K562 (cell line): ENCODE results near the gene DCAF8. TPM values are rescaled to one million over a fixed set of nuclear protein-coding genes. Genes with fewer than 3 reads are reported as not detected.

Source experiments
- ATAC-seq: fragments of 200-7000 bp; cut with Tn5 transposase; 3 replicates; pipeline ENCODE4 v1.9.1; 2020; ENCODE audit warnings: moderate library complexity
- BruUV-seq: library from RNA; stranded (reverse); fragments of 400-500 nt; replicated peaks from 2 replicates; lab custom pipeline; 2021; lab: Mats Ljungman, UMichigan
- CTCF ChIA-PET: fragments of 300-600 bp; formaldehyde crosslinking; extraction: SDS; loops from one replicate; lab custom pipeline; 2021; ENCODE audit warnings: low intra/inter-chr PET ratio; lab: Yijun Ruan, JAX
- POLR2A ChIA-PET: fragments of 300-600, 350-650 bp; sonication (Branson Sonifier 250); formaldehyde crosslinking; extraction: SDS; loops from one replicate; lab custom pipeline; 2021; ENCODE audit warnings: antibody characterized with exemption, inconsistent platforms; lab: Yijun Ruan, JAX
- DNase-seq, 4 experiments: peaks; one replicate each; pipeline versions ENCODE4 v3.0.0 to v3.0.0-alpha.2; 2011 to 2018; ENCODE audit warnings: low spot score in 3 of 4, mixed read lengths in 3 of 4; ENCODE audit errors: extremely low read depth in 1 of 4
- FAIRE-seq: peaks from 2 replicates; lab custom pipeline; 2011; peaks lifted over from hg19 to GRCh38; lab: Jason Lieb, UNC
- H2AFZ ChIP-seq: 2 replicates; pipeline ENCODE4 v1.6.0; 2011; ENCODE audit warnings: low read depth, low read length, control low read depth, inconsistent platforms
- H3K27ac ChIP-seq: fragments of 200-600 bp; 3 replicates; pipeline ENCODE4 v1.8.0; 2011; ENCODE audit warnings: low read depth, mild to moderate bottlenecking, control low read depth, inconsistent platforms, low read length, moderate library complexity, mixed read lengths; ENCODE audit errors: extremely low read depth
- H3K27me3 ChIP-seq, 2 experiments: fragments of 300-600 bp in 1 of 2; 2 replicates in 1 of 2; 3 replicates in 1 of 2; pipeline versions ENCODE4 v1.6.0 to v1.8.0; 2011; ENCODE audit warnings: inconsistent platforms in 2 of 2, low read length in 2 of 2, mild to moderate bottlenecking in 1 of 2, mixed read lengths in 1 of 2, moderate library complexity in 1 of 2; ENCODE audit not compliant: control insufficient read depth in 2 of 2, insufficient read depth in 2 of 2
- H3K36me3 ChIP-seq: fragments of 300-600 bp; 3 replicates; pipeline ENCODE4 v1.8.0; 2011; ENCODE audit warnings: mild to moderate bottlenecking, low read length, inconsistent platforms; ENCODE audit not compliant: control insufficient read depth, insufficient read depth
- H3K4me1 ChIP-seq, 2 experiments: fragments of 200-600 bp in 1 of 2; replicated peaks in 1 of 2; 2 replicates in 1 of 2; 3 replicates in 1 of 2; pipeline versions ENCODE4 v1.5.1 to v1.8.0; 2011; ENCODE audit warnings: inconsistent platforms in 2 of 2, low read length in 2 of 2, mild to moderate bottlenecking in 1 of 2, mixed read lengths in 1 of 2, moderate library complexity in 1 of 2; ENCODE audit not compliant: control insufficient read depth in 2 of 2, insufficient read depth in 2 of 2
- H3K4me2 ChIP-seq: 2 replicates; pipeline ENCODE4 v1.6.1; 2011; ENCODE audit warnings: low read length, control low read depth, inconsistent platforms, mixed read lengths; ENCODE audit not compliant: insufficient read depth
- H3K4me3 ChIP-seq: fragments of 200-600 bp; sonication (generic), shearing (Covaris generic); 2 replicates; pipeline ENCODE4 v1.5.1; 2016; ENCODE audit warnings: control low read depth, inconsistent platforms
- H3K79me2 ChIP-seq: fragments of 200-600 bp; 3 replicates; pipeline ENCODE4 v1.8.0; 2011; ENCODE audit warnings: low read length, inconsistent platforms; ENCODE audit not compliant: control insufficient read depth, insufficient read depth
- H3K9ac ChIP-seq, 2 experiments: 2 replicates each; pipeline versions ENCODE4 v1.6.0 to v1.6.1; 2011; ENCODE audit warnings: low read depth in 2 of 2, low read length in 2 of 2, control low read depth in 1 of 2, inconsistent platforms in 1 of 2, mild to moderate bottlenecking in 1 of 2, mixed read lengths in 1 of 2; ENCODE audit not compliant: insufficient read depth in 1 of 2
- H3K9me1 ChIP-seq: one replicate; pipeline ENCODE4 v1.6.0; 2011; ENCODE audit warnings: inconsistent platforms, mild to moderate bottlenecking, low read length, moderate library complexity; ENCODE audit not compliant: control insufficient read depth, insufficient read depth
- H3K9me3 ChIP-seq: replicated peaks from 2 replicates; pipeline ENCODE4 v1.5.1; 2011; ENCODE audit warnings: low read depth, low read length, inconsistent platforms; ENCODE audit not compliant: control insufficient read depth, insufficient read depth
- H4K20me1 ChIP-seq: replicated peaks from 2 replicates; pipeline ENCODE4 v1.6.1; 2011; ENCODE audit warnings: low read length, inconsistent platforms, mixed read lengths; ENCODE audit not compliant: control insufficient read depth, insufficient read depth
- CBX3 ChIP-seq, 2 experiments: IDR thresholded peaks; 1 replicate in 1 of 2; 2 replicates in 1 of 2; pipeline ENCODE4 v1.6.1; 2012; ENCODE audit warnings: inconsistent platforms in 2 of 2, low read length in 2 of 2, borderline replicate concordance in 1 of 2, control low read depth in 1 of 2
- E2F5 ChIP-seq: sonication (generic); formaldehyde crosslinking; IDR thresholded peaks from 2 replicates; pipeline ENCODE4 v1.8.0; 2022; ENCODE audit warnings: mild to moderate bottlenecking, missing genetic modification reagents
- ESRRB ChIP-seq: fragments of 250-450 bp; sonication (Bioruptor Pico); IDR thresholded peaks from 2 replicates; pipeline ENCODE4 v1.5.0; 2020; ENCODE audit warnings: mild to moderate bottlenecking, moderate library complexity, borderline replicate concordance
- FOXP1 ChIP-seq: sonication (generic); formaldehyde crosslinking; IDR thresholded peaks from 2 replicates; pipeline ENCODE4 v1.8.0; 2022; ENCODE audit warnings: mild to moderate bottlenecking, missing genetic modification reagents
- IRF2 ChIP-seq: sonication (generic); formaldehyde crosslinking; IDR thresholded peaks from 2 replicates; pipeline ENCODE4 v1.8.1; 2022; ENCODE audit warnings: mild to moderate bottlenecking, missing genetic modification reagents
- KDM1A ChIP-seq, 2 experiments: fragments of 450-650 bp; IDR thresholded peaks; 2 replicates each; pipeline ENCODE4 v1.6.1; 2016; ENCODE audit warnings: mild to moderate bottlenecking in 2 of 2
- MBD2 ChIP-seq: sonication (generic); IDR thresholded peaks from 2 replicates; pipeline ENCODE4 v1.6.1; 2016; ENCODE audit warnings: low read depth, borderline replicate concordance
- MLLT1 ChIP-seq, 2 experiments: fragments of 450-650 bp; IDR thresholded peaks; 2 replicates each; pipeline ENCODE4 v1.6.1; 2016
- NR2C2 ChIP-seq, 2 experiments: fragments of 200-800 bp in 1 of 2; sonication (Bioruptor generic) in 1 of 2; sonication (generic) in 1 of 2; formaldehyde crosslinking in 1 of 2; IDR thresholded peaks; 2 replicates each; pipeline versions ENCODE4 v1.6.1 to v1.8.0; 2016 to 2022; ENCODE audit warnings: mild to moderate bottlenecking in 1 of 2, missing compliant biosample characterization in 1 of 2, missing genetic modification characterization in 1 of 2, missing genetic modification reagents in 1 of 2
- SP2 ChIP-seq: IDR thresholded peaks from 2 replicates; pipeline ENCODE4 v1.6.1; 2011; ENCODE audit warnings: mild to moderate bottlenecking, low read depth, low read length, moderate library complexity; ENCODE audit not compliant: poor library complexity, severe bottlenecking; ENCODE audit errors: extremely low read depth
- TOE1 ChIP-seq, 2 experiments: fragments of 450-650 bp in 1 of 2; sonication (generic) in 1 of 2; formaldehyde crosslinking in 1 of 2; IDR thresholded peaks; 2 replicates each; pipeline versions ENCODE4 v1.7.1 to v1.8.0; 2016 to 2022; ENCODE audit warnings: borderline replicate concordance in 2 of 2, mild to moderate bottlenecking in 2 of 2, antibody characterized with exemption in 1 of 2, inconsistent platforms in 1 of 2, low read depth in 1 of 2, missing genetic modification reagents in 1 of 2, moderate library complexity in 1 of 2
- ZBTB7A ChIP-seq: IDR thresholded peaks from 2 replicates; pipeline ENCODE4 v1.6.1; 2011; ENCODE audit warnings: low read depth, mild to moderate bottlenecking, low read length, moderate library complexity, borderline replicate concordance; ENCODE audit not compliant: control insufficient read depth
- ZBTB8A ChIP-seq: fragments of 450-650 bp; IDR thresholded peaks from 2 replicates; pipeline ENCODE4 v1.6.1; 2018; ENCODE audit warnings: mild to moderate bottlenecking, moderate library complexity; ENCODE audit not compliant: partially characterized antibody
- ZNF253 ChIP-seq: fragments of 250-450 bp; sonication (Bioruptor Pico); conservative IDR thresholded peaks from 2 replicates; pipeline ENCODE4 v1.6.1; 2021; ENCODE audit warnings: mild to moderate bottlenecking
- ZNF311 ChIP-seq: fragments of 250-450 bp; sonication (Bioruptor Pico); IDR thresholded peaks from 2 replicates; pipeline ENCODE4 v1.4.0; 2020; ENCODE audit warnings: mild to moderate bottlenecking, moderate library complexity
- ZNF41 ChIP-seq: fragments of 250-450 bp; sonication (Bioruptor Pico); conservative IDR thresholded peaks from 2 replicates; pipeline ENCODE4 v1.4.0; 2020; ENCODE audit warnings: mild to moderate bottlenecking
- ZNF507 ChIP-seq: conservative IDR thresholded peaks from 2 replicates; pipeline ENCODE4 v1.6.1; 2017; ENCODE audit warnings: missing genetic modification characterization, missing compliant biosample characterization
- ZSCAN32 ChIP-seq: fragments of 450-650 bp; formaldehyde crosslinking; IDR thresholded peaks from 2 replicates; pipeline ENCODE4 v1.4.0; 2020; ENCODE audit warnings: mild to moderate bottlenecking, moderate library complexity
- WGBS: fragments of 100-300 bp; shearing (Covaris generic); methylation state at CpG from one replicate; pipeline ENCODE4 v1.1.6; 2016; ENCODE audit warnings: low coverage, mixed read lengths; ENCODE audit not compliant: insufficient coverage; ENCODE audit errors: missing lambda C conversion rate; 5-methylcytosine and 5-hydroxymethylcytosine counted together
- in situ Hi-C: fragments of 300-500 bp; cut with MboI; formaldehyde crosslinking; loops from 4 replicates; pipeline ENCODE4 v1.15.0; 2018; ENCODE audit warnings: inconsistent platforms, mixed read lengths
- intact Hi-C: fragments of 100-400 bp; cut with micrococcal nuclease; formaldehyde crosslinking; loops from 2 replicates; pipeline ENCODE4 v1.14.2; 2022
- polyA plus RNA-seq, 8 experiments: library from polyadenylated mRNA; depleted of rRNA in 4 of 8; stranded (reverse) in 5 of 8; unstranded in 3 of 8; fragments of >200 nt; fragmentation: Nextera tagmentation in 2 of 8; fragmentation: Illumina TruSeq in 1 of 8; extraction: Ambion mirVana in 2 of 8; extraction: Trizol in 1 of 8; gene quantifications; 2 replicates each; pipeline versions ENCODE4 v1.2.1 to v1.2.3, GENCODE V29; 2011 to 2014; ENCODE audit warnings: inconsistent platforms in 1 of 8, missing spikeins in 1 of 8
- total RNA-seq, 7 experiments: library from RNA; depleted of rRNA in 6 of 7; stranded (reverse); fragments of >200 nt in 6 of 7; fragmentation: Illumina TruSeq in 2 of 7; extraction: Trizol in 2 of 7; gene quantifications; 2 replicates each; pipeline versions ENCODE4 v1.2.1 to v1.2.3, GENCODE V29; 2011 to 2021; ENCODE audit warnings: low replicate concordance in 1 of 7

Gene DCAF8
- total and polyA plus RNA-seq, 9 of the 15 experiments (the other 6 are each of a cell fraction or from before 2014, with no cell fraction given) = 11.6 to 149 (median 81.3) TPM

DNA sequence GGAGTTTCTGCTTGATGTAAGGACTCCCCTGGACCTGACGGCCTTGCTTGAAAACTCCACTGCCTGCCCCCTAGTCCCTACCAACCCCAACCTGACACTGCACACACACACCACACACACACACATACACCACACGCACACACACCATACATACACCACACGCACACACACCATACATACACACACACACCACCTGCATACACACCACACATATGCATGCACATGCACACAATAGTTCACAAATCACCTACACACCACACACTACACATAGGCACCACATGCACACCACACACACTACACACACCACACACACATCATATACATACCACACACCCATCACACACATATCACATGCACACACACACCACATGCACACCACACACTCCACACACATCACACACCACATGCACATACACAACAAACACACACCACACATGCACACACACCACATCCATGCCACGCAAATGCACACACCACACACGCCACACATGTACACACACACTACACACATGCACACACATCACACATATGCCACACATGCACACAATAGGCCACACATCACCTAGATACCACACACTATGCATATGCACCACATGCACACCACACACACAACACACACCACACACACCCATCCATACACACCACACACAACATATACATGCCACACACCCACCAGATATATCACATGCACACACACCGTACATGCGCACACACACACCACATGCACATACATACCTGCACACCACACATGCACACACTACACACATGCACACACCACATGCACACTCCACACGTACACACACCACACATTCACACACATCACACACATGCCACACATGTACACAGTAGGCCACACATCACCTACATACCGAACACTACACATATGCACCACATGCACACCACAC is 68.3 kb downstream of the DCAF8 start:
- no peak overlapping the region for H3K4me3 ChIP-seq
- no peak for TF ChIP-seq ZBTB7A
- 0 out of 2 replicates have a peak, but pooled peaks have one; percentile 11 for TF ChIP-seq NR2C2 (CRISPR knock-in tag; IDR thresholded peaks at IDR 0.05)
- no peak for TF ChIP-seq NR2C2 (tag; IDR thresholded peaks at IDR 0.05)
- 0 out of 2 replicates have a peak, but pooled peaks have one; percentile 25 for TF ChIP-seq E2F5 (CRISPR knock-in tag)
- no peak for TF ChIP-seq MLLT1 (IDR thresholded peaks at IDR 0.05)
- no peak for TF ChIP-seq ZNF41 (CRISPR knock-in tag)
- TF ChIP-seq MBD2 = no peak
- no peak for TF ChIP-seq ESRRB (CRISPR knock-in tag)
- peak in 1 of 2 experiments; percentile 52; a peak in 1 of 4 replicates for TF ChIP-seq KDM1A (IDR thresholded peaks at IDR 0.05)
- no peak for TF ChIP-seq ZNF311
- peak; percentile 12; the same call in 1 of the 2 replicates for TF ChIP-seq IRF2 (CRISPR knock-in tag)
- TF ChIP-seq ZNF253 (CRISPR knock-in tag) = no peak
- no peak for TF ChIP-seq SP2
- TF ChIP-seq CBX3 (IDR thresholded peaks at IDR 0.05; ENCODE audit: borderline replicate concordance in 1 of 2, low read length in 2 of 2) = no peak
- no peak for TF ChIP-seq ZNF507
- no peak for TF ChIP-seq ZBTB8A
- TF ChIP-seq FOXP1 (CRISPR knock-in tag) = no peak
- no peak for TF ChIP-seq TOE1 (IDR thresholded peaks at IDR 0.05; ENCODE audit: borderline replicate concordance)
- TF ChIP-seq TOE1 (CRISPR knock-in tag; IDR thresholded peaks at IDR 0.05; ENCODE audit: borderline replicate concordance, low read depth) = peak; percentile 71; the same call in 1 of the 2 replicates
- TF ChIP-seq ZSCAN32 = no peak

More for the DNA sequence above, 68.3 kb downstream of the DCAF8 start:
- Histone ChIP-seq H3K27me3 (peaks cover 16 to 37% of the 10 kb centered on the region in 2 experiments; a peak in 3 of 5 replicates), H3K9ac (peak overlapping the region in 1 of 2 experiments; percentile 83; a peak in 1 of 4 replicates), H4K20me1 (no peaks in the 10 kb centered on the region), H3K9me3 (no peaks in the 10 kb centered on the region), H3K79me2 (no peaks in the 10 kb centered on the region), H3K4me2 (no peak overlapping the region; the same call in 1 of the 2 replicates), H2AFZ (peak overlapping the region; percentile 83), H3K4me1 (peaks cover 4 to 10% of the 10 kb centered on the region in 2 experiments), H3K27ac (no peak overlapping the region), H3K9me1 (no peaks in the 10 kb centered on the region), H3K36me3 (no peaks in the 10 kb centered on the region; the same call in 2 of the 3 replicates)
- in situ Hi-C loops = no loop called here
- ChIA-PET POLR2A (interaction anchor here (0.7 to 1.6 kb wide), 3 partner anchors 27 to 182 kb away, joined by 3 to 9 read pairs (median 4); no protein-coding TSS in a partner anchor), CTCF (interaction anchor here (0.6 to 2.4 kb wide), 7 partner anchors 25 to 498 kb away, joined by 3 to 13 read pairs (median 8); no protein-coding TSS in a partner anchor)
- DNase-seq (no peak), ATAC-seq (no peak), FAIRE-seq (peak; percentile 73)
- 64% methylated on average over 8 of the region's 9 CpGs for WGBS
- no TSS peak for BruUV-seq
- intact Hi-C loops = loop anchor here (1.0 to 10.0 kb wide), 5 partner anchors 58 to 411 kb away; no protein-coding TSS in a partner anchor
